Kidney (tissue), 14 donors: ENCODE results near the gene LMCD1. TPM values are rescaled to one million over a fixed set of nuclear protein-coding genes. Genes with fewer than 3 reads are reported as not detected.

Experiments
- DNase-seq, 5 donors: peaks; one replicate each; pipeline ENCODE4 v3.0.0-alpha.2; 2013 to 2020
- FAIRE-seq: peaks from 2 replicates; lab custom pipeline; 2012; peaks lifted over from hg19 to GRCh38; lab: Jason Lieb, UNC
- H3K27ac ChIP-seq, 2 donors: one replicate each; pipeline ENCODE4 v1.7.0; 2013; ENCODE audit warnings: low read depth in 2 of 2, low read length in 2 of 2, inconsistent platforms in 1 of 2
- H3K27me3 ChIP-seq: one replicate; pipeline ENCODE4 v1.7.1; 2013; ENCODE audit warnings: low read length, inconsistent platforms; ENCODE audit not compliant: control insufficient read depth, insufficient read depth
- H3K36me3 ChIP-seq, 3 donors: one replicate each; pipeline versions ENCODE4 v1.7.0 to v1.7.1; 2013; ENCODE audit warnings: low read length in 3 of 3, control low read depth in 1 of 3, inconsistent platforms in 1 of 3; ENCODE audit not compliant: insufficient read depth in 3 of 3, control insufficient read depth in 2 of 3
- H3K4me1 ChIP-seq, 3 donors: one replicate each; pipeline versions ENCODE4 v1.7.0 to v1.7.1; 2013; ENCODE audit warnings: low read length in 3 of 3, inconsistent platforms in 1 of 3, low read depth in 1 of 3; ENCODE audit not compliant: control insufficient read depth in 2 of 3, insufficient read depth in 2 of 3
- H3K4me3 ChIP-seq, 3 donors: one replicate each; pipeline versions ENCODE4 v1.7.0 to v1.8.1; 2013; ENCODE audit warnings: low read length in 3 of 3, control low read depth in 1 of 3, inconsistent platforms in 1 of 3
- H3K9ac ChIP-seq, 3 donors: one replicate each; pipeline versions ENCODE4 v1.7.0 to v1.7.1; 2013; ENCODE audit warnings: low read length in 3 of 3, control low read depth in 1 of 3, inconsistent platforms in 1 of 3
- H3K9me3 ChIP-seq, 3 donors: one replicate each; pipeline versions ENCODE4 v1.7.0 to v1.7.1; 2013; ENCODE audit warnings: low read length in 3 of 3, control low read depth in 1 of 3, inconsistent platforms in 1 of 3; ENCODE audit not compliant: control insufficient read depth in 2 of 3, insufficient read depth in 1 of 3
- CTCF ChIP-seq: IDR thresholded peaks from 3 replicates; pipeline ENCODE4 v1.5.1; 2012; ENCODE audit warnings: mild to moderate bottlenecking, moderate library complexity, borderline replicate concordance; ENCODE audit not compliant: insufficient read depth; ENCODE audit errors: extremely low read depth
- intact Hi-C: fragments of 100-400 bp; cut with DNase I; formaldehyde crosslinking; loops from one replicate; pipeline ENCODE4 v1.11.1; 2022
- polyA plus RNA-seq: library from polyadenylated mRNA; stranded (reverse); fragments of 350-450 nt; fragmentation: Illumina TruSeq; extraction: RNeasy Lipid Tissue Mini Kit (QIAGEN cat#74804); gene quantifications from one replicate; pipeline ENCODE4 v1.2.3, GENCODE V29; 2014; ENCODE audit warnings: low read depth, low replicate concordance; ENCODE audit not compliant: insufficient read depth
- total RNA-seq: library from RNA; stranded (reverse); fragmentation: NEBNext Ultra II Directional; extraction: Animal tissue kit (Norgen Biotek cat#: 25700); gene quantifications from one replicate; pipeline ENCODE4 v1.2.1, GENCODE V29; 2021
- donor health status: control.
- donor health status: control.
- donor health status: control.
- donor health status: control.
- donor health status: control.
- donor health status: DM: yes; HTN: yes; CAD: no.
- donor health status: Normal renal cell carcinoma (clear cell type).

Gene LMCD1
- total and polyA plus RNA-seq, 2 donors from 2014 or later: 24.3 to 65.4 TPM

- Histone ChIP-seq H3K9me3 (no peaks in the 10 kb centered on the region), H3K27me3 (no peaks in the 10 kb centered on the region), H3K9ac (no peak overlapping the region), H3K4me1 (peaks cover 0 to 8% (median 0%) of the 10 kb centered on the region in 3 donors), H3K36me3 (no peaks in the 10 kb centered on the region), H3K4me3 (no peak overlapping the region), H3K27ac (no peak overlapping the region)
- intact Hi-C loops: no loop called here
- FAIRE-seq: no peak
- TF ChIP-seq CTCF: no peak
- no peak for DNase-seq
Measured at GRCh38 chr3:8516047-8516661, 14.5 kb downstream of the LMCD1 start.

GRCh38 chr3:8516783-8517182, 15.2 kb downstream of the LMCD1 start:
- Histone ChIP-seq H3K4me3 (no peak overlapping the region), H3K9ac (no peak overlapping the region), H3K9me3 (no peaks in the 10 kb centered on the region), H3K27me3 (no peaks in the 10 kb centered on the region), H3K36me3 (no peaks in the 10 kb centered on the region), H3K4me1 (peaks cover 0 to 8% (median 0%) of the 10 kb centered on the region in 3 donors), H3K27ac (no peak overlapping the region)
- intact Hi-C loops: no loop called here
- DNase-seq: no peak
- no peak for TF ChIP-seq CTCF
- no peak for FAIRE-seq

GRCh38 chr3:8517487-8517886, 15.9 kb downstream of the LMCD1 start:
- H3K9ac ChIP-seq: no peak overlapping the region
- no peak overlapping the region for H3K27ac ChIP-seq
- DNase-seq (no peak), FAIRE-seq (no peak)
- TF ChIP-seq CTCF: no peak
- no peaks in the 10 kb centered on the region for H3K27me3 ChIP-seq
- H3K4me1 ChIP-seq: peaks cover 0 to 8% (median 0%) of the 10 kb centered on the region in 3 donors
- intact Hi-C loops: no loop called here
- H3K9me3 ChIP-seq: no peaks in the 10 kb centered on the region
- H3K36me3 ChIP-seq: no peaks in the 10 kb centered on the region
- H3K4me3 ChIP-seq: no peak overlapping the region

GRCh38 chr3:8518138-8518537, 16.5 kb downstream of the LMCD1 start:
- Histone ChIP-seq H3K4me1 (peaks cover 0 to 8% (median 0%) of the 10 kb centered on the region in 3 donors), H3K27ac (no peak overlapping the region)
- FAIRE-seq: no peak

More at GRCh38 chr3:8518138-8518537, 16.5 kb downstream of the LMCD1 start:
- no peaks in the 10 kb centered on the region for H3K9me3 ChIP-seq
- no peaks in the 10 kb centered on the region for H3K27me3 ChIP-seq
- H3K36me3 ChIP-seq: no peaks in the 10 kb centered on the region
- intact Hi-C loops: no loop called here
- H3K9ac ChIP-seq: no peak overlapping the region
- TF ChIP-seq CTCF: no peak
- H3K4me3 ChIP-seq: no peak overlapping the region
- no peak for DNase-seq
